Measurements from ENCODE around the gene TIRAP.
"Not testable (repeated sequence)": the region's sequence is repeated elsewhere in the genome, so short reads cannot be mapped to it uniquely, and the experiment has no call there.

TIRAP gene

DNA sequence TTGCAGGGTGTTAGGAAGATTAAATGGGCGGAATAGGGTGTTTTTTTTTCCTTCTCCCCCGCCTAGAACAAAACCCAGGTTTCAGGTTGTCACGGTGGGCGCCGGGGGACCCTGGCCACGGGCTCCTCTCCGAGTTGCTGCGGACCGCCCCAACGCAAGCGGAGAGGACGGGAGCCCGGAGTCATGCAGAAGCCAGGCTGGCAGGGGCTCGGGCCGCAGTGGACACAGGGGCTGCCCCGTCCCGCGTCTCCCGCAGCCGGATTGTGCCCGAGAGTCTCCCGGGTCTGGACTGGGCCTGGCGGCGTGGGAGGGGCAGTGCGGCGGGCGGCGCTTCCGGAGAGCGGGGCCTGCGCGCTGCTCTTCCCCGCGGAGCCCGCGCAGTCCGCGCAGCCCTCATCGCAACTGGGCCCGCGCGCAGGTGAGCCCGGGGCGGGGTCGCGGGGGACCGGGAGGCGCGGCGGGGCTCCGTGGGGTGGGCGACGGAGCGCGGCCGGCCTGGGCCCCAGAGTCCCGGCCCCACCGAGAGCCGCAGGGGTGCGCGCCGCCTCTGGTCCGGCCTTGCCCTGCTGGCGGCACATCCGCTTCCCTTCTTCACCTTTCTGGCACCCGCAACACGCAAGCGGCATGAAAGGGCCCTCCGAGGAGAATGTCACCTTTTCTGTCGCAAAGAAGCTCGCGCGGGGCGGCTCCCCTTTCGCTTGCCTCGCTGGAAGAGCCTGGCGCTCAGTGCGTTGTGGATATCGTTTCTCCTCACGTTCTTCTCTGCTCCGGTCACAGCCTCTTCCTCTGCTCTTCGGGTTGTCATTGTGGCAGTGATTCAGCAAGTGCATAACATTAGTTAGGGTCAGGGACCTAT is at the start of gene TIRAP:
Gene TIRAP, plus strand, starts transcription at position 358 of the 856 bp plus-strand sequence. CDS start 7,802 bp downstream, outside the sequence.
- peak; percentile 48 for DNase-seq

GRCh38 chr11:126233391-126233790 is 49.5 kb upstream of the TIRAP start:
- peak; percentile 10 for DNase-seq

- DNase-seq: no peak
Observed at GRCh38 chr11:126246636-126247035, 36.3 kb upstream of the TIRAP start.

DNA sequence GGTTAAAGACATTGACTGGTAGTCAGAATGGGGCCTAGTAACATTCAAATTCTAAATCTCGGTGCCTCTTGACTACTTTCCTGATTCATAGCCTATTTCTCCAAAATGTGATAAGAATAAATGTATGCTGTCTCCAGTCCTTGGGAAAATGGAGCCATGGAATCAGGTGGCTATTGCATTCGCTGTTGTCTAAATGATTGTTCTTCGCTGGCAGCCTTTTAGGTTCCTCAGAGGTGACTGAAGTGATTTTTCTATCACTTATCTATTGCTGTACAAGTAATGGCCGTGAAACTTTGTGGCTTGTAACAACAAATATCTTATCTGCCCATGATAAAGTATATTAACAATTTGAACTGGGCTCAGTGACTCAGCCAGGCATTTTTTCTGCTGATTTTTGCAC is 29.6 kb upstream of the TIRAP start:
- no peak for DNase-seq

DNA sequence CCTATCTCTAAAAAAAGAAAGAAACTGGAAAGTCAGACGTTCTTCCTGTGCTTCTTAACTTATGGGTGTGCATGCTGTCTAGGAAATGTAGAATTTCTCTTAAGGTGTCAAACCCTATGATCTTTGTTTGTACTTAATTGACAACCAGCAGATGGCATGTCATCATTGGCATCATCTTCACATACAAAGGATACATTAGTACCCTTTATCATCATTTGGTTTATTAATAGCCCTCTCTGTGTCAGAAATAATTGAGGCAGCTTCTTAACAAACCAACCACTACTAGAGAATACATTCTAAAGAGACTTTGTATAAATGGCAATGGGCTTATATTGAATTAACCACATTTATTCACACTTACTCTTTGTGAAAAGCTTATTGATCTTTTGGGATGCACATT is 28.1 kb upstream of the TIRAP start:
- DNase-seq: no peak

DNA sequence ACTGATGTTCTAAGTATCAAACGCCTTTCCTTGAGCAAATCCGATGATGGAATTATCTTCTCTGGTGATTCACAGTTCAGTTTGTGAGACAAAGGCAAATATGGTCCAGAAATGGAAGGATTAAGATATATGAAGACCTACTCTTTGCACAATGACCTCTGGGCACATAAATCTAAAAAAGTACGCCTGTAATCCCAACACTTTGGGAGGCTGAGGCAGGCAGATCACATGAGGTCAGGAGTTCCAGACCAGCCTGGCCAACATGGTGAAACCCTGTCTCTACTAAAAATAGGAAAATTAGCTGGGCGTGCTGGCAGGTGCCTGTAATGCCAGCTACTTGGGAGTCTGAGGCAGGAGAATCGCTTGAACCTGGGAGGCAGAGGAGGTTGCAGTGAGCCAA is 27.4 kb upstream of the TIRAP start:
- DNase-seq: not testable (repeated sequence)

DNA sequence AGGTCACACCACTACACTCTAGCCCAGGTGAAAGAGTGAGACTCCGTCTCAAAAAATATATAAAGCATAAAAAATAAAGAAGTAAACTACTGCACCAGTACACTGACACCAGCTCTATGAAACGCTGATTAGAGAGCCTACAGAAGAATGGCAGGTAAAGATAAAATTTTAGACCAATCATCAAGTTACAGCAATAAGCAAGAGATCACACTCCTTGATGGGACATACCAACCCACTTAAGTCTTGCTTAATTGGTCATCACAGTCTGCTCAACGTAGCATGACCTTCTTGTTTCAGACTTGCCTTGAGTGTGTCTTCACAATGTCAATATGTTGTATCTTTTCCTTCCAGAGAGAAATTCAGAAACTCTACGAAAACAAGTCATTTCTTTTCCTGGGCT is 26.7 kb upstream of the TIRAP start:
- no peak for DNase-seq

- DNase-seq: no peak
Observed at GRCh38 chr11:126257144-126257543, 25.7 kb upstream of the TIRAP start.

- DNase-seq: peak; percentile 53
Observed at GRCh38 chr11:126257764-126258163, 25.1 kb upstream of the TIRAP start.

GRCh38 chr11:126262216-126262615 is 20.7 kb upstream of the TIRAP start:
- DNase-seq: no peak

- DNase-seq: no peak
Observed at GRCh38 chr11:126263489-126263888, 19.4 kb upstream of the TIRAP start.

- no peak for DNase-seq
Observed at GRCh38 chr11:126265811-126266210, 17.1 kb upstream of the TIRAP start.

DNA sequence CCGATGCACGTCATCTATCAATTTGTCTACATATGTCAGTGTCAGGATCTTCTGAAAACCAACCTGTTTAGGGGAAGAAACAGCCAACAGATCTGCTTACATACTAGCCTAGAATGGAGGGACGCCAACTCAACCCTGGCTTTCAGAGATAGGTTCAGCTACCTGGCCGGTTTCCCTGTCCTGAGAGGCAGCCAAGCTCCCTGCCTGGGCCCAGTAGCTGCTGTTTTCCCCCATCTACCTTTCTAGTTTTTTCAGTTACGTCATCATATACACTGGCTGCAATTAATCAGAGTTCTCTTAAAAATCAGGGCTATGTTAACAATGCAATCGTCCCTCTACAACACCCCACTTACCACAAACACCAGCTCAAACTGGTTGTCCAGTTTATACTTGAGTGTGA is 15.2 kb upstream of the TIRAP start:
- no peak for DNase-seq

DNA sequence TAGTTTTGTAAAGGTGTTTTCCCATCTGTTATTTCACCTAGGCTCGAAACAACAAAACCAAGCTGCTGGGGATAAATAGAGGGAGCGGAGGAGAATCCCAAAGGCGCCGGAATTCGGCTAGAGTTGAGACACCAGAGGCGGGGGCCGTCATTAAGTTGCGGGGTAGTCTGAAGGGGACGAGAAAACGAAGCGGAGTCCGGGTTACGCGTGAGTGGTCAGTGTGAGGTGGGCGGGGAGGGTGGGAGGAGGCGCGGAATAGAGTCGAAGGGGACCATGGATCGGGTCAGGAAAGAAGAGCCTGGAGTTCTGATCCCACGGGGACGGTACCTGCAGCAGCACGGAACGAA is 14.6 kb upstream of the TIRAP start:
- DNase-seq: no peak

DNA sequence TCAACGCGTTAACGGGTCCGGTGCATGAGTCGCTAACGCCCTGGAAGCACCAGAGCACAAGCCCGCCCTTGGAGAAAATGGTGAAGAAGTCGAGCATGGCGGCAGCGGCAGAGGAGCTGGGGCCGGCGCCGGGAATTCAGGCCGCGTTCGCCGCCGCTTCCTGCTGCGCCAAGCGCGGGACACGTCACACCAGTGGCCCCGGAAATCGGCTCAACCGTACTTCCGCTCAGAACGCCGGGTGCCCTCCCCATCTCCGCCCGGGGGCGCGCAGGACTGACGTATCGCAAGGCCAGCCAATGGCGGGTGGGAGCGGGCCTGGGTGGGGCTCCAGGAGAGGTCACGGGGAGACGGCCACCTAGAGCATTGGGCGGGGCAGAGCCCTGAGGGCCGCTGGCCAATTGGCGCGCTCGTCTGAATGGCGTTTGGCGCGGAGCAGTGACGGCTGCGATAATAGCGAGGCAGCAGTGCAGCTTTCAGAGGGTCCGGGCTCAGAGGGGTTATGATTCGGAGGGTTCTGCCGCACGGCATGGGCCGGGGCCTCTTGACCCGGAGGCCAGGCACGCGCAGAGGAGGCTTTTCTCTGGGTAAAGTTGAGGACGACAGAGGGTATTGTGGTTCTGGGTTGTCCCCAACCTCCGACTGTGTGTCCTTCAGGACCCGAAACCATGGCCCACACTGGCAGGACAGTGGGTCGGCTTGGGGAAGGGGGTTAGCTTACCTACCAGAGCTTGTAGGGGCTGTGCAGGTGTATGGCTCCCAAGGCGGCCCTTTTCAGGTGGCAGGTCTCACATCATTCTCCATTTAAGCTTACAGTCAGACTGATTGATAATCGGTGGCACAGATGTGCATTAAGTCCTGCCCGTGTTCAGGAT is 13.9 kb upstream of the TIRAP start, which contains the start of the genes FOXRED1 and SRPRA:
Gene FOXRED1, plus strand, starts transcription at position 447 of the 872 bp plus-strand sequence. Its CDS starts 53 bp downstream, at position 500.
Gene SRPRA, minus strand, starts transcription at position 188 of the 872 bp plus-strand sequence. Its CDS starts 91 bp downstream, at position 97.
- peak; percentile 99 for DNase-seq

DNA sequence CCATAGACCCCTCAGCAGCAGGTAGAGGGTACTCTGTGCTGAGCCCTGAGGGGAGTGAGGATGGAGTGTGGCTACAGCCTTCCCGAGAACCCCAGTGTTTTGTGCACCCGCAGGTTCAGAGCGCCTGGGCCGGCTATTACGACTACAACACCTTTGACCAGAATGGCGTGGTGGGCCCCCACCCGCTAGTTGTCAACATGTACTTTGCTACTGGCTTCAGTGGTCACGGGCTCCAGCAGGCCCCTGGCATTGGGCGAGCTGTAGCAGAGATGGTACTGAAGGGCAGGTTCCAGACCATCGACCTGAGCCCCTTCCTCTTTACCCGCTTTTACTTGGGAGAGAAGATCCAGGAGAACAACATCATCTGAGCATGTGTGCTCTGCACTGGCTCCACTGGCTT is 5.6 kb upstream of the TIRAP start:
- DNase-seq: no peak

DNA sequence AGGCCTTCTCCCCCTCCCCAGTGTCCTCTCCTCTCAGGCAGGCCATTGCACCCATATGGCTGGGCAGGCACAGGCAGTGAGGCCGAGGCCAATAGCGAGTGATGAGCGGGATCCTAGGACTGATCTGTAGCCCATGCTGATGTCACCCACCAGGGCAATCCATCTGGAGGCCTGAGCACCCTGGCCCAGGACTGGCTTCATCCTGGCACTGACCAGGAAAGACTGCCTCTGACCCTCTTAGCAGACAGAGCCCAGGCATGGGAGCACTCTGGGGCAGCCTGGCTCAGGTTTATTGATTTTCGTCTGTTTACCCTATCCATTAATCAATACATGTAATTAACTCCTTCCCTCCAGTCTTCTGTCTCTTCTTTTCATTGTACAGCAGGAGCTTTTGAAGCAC is 5.1 kb upstream of the TIRAP start:
- DNase-seq: no peak

- no peak for DNase-seq
Observed at GRCh38 chr11:126279191-126279590, 3.7 kb upstream of the TIRAP start.

GRCh38 chr11:126280595-126280994 is 2.3 kb upstream of the TIRAP start:
- no peak for DNase-seq

DNA sequence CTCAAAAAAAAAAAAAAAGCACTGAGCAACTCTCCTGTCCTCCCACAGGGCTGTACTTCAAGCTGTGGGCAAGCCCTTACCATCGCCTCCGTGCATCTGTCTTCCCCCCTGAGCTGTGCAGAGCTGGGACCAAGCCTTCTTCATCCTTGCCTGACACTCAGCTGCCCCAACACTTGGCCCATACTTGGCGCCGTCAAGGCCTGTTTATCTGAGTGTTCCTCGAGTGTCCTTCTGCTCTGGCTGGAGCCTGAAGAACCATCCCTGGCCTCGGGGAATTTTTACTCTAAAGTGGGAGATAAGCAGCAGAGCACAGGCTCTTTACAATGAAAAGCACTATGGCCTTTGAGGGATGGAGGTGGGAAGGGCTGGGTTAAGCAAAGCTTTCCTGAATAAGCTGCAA is 1.6 kb upstream of the TIRAP start:
- no peak for DNase-seq

GRCh38 chr11:126281666-126282175 is 1.2 kb upstream of the TIRAP start:
- no peak for DNase-seq

GRCh38 chr11:126282361-126282735 is 545 bp upstream of the TIRAP start:
- peak; percentile 40 for DNase-seq

- peak; percentile 97 for DNase-seq
Observed at GRCh38 chr11:126284829-126285228, 1.9 kb downstream of the TIRAP start.

GRCh38 chr11:126288237-126288636 is 5.3 kb downstream of the TIRAP start:
- no peak for DNase-seq
